SU-DHL-6 (cell line): ENCODE measurements around the gene FZD10.

Experiments used
- H2AFZ ChIP-seq: fragments of 200-600 bp; sonication (generic); 2 replicates; pipeline ENCODE4 v1.6.1; 2014; ENCODE audit warnings: low read depth, mild to moderate bottlenecking, moderate library complexity, mixed read lengths, antibody characterized with exemption, low read length; ENCODE audit not compliant: severe bottlenecking
- H3F3A ChIP-seq: fragments of 200-600 bp; shearing (Covaris generic); 2 replicates; pipeline ENCODE4 v1.6.0; 2016; ENCODE audit warnings: antibody characterized with exemption, mild to moderate bottlenecking; ENCODE audit not compliant: insufficient read depth
- H3K27ac ChIP-seq: fragments of 200-600 bp; sonication (generic); 2 replicates; pipeline ENCODE4 v1.5.1; 2016; ENCODE audit warnings: low read depth, mild to moderate bottlenecking, low read length, moderate library complexity, mixed read lengths
- H3K27me3 ChIP-seq: fragments of 200-600 bp; sonication (generic), shearing (Covaris generic); 2 replicates; pipeline ENCODE4 v1.6.0; 2014; ENCODE audit warnings: mild to moderate bottlenecking, low read length
- H3K36me3 ChIP-seq: fragments of 200-600 bp; sonication (generic); 2 replicates; pipeline ENCODE4 v1.6.1; 2014; ENCODE audit warnings: mild to moderate bottlenecking, low read length, mixed read lengths
- H3K4me2 ChIP-seq: fragments of 300-600, 200-600 bp; shearing (Covaris generic), sonication (generic); 2 replicates; pipeline ENCODE4 v1.6.0; 2014; ENCODE audit warnings: low read length, low read depth, mild to moderate bottlenecking; ENCODE audit not compliant: poor library complexity, severe bottlenecking
- H3K4me3 ChIP-seq: fragments of 200-600 bp; sonication (generic); 2 replicates; pipeline ENCODE4 v1.5.1; 2014; ENCODE audit warnings: antibody characterized with exemption, low read length, mild to moderate bottlenecking, mixed read lengths; ENCODE audit not compliant: insufficient read depth, poor library complexity, severe bottlenecking
- H3K79me2 ChIP-seq: fragments of 200-600 bp; sonication (generic); 2 replicates; pipeline ENCODE4 v1.6.1; 2014; ENCODE audit warnings: mild to moderate bottlenecking, low read length, moderate library complexity; ENCODE audit not compliant: insufficient read depth
- H3K9ac ChIP-seq: fragments of 200-600 bp; sonication (generic); 2 replicates; pipeline ENCODE4 v1.7.0; 2014; ENCODE audit warnings: mild to moderate bottlenecking, low read length
- H3K9me2 ChIP-seq: fragments of 200-600 bp; sonication (generic); replicated peaks from 2 replicates; pipeline ENCODE4 v1.6.1; 2014; ENCODE audit warnings: low read length; ENCODE audit not compliant: insufficient read depth
- H3K9me3 ChIP-seq: fragments of 200-600 bp; sonication (generic); 2 replicates; pipeline ENCODE4 v1.6.1; 2014; ENCODE audit warnings: low read length, mixed read lengths; ENCODE audit not compliant: insufficient read depth
- H4K20me1 ChIP-seq: fragments of 200-600 bp; sonication (generic); 2 replicates; pipeline ENCODE4 v1.6.1; 2014; ENCODE audit warnings: low read depth, mild to moderate bottlenecking, antibody characterized with exemption, low read length, moderate library complexity, mixed read lengths
- CTCF ChIP-seq: fragments of 200-600 bp; sonication (generic); IDR thresholded peaks from one replicate; pipeline ENCODE4 v1.5.1; 2017; ENCODE audit warnings: antibody characterized with exemption, mild to moderate bottlenecking, low read length, moderate library complexity; ENCODE audit not compliant: insufficient read depth, poor library complexity, severe bottlenecking
- EZH2phosphoT487 ChIP-seq: fragments of 200-600 bp; sonication (generic), shearing (Covaris generic); conservative IDR thresholded peaks from 2 replicates; pipeline ENCODE4 v1.6.1; 2018; ENCODE audit warnings: mild to moderate bottlenecking, antibody characterized with exemption, low read length, moderate library complexity, mixed read lengths

FZD10 gene

GRCh38 chr12:130166306-130166705 is 4.0 kb downstream of the FZD10 start:
- Histone ChIP-seq H3K9ac (no peak overlapping the region), H3K4me2 (no peak overlapping the region), H2AFZ (no peak overlapping the region), H3K4me3 (no peak overlapping the region), H3K27ac (no peak overlapping the region), H3K9me3 (no peaks in the 10 kb centered on the region), H3K9me2 (no peaks in the 10 kb centered on the region), H3F3A (no peaks in the 10 kb centered on the region), H3K27me3 (no peaks in the 10 kb centered on the region), H4K20me1 (no peaks in the 10 kb centered on the region), H3K79me2 (no peaks in the 10 kb centered on the region), H3K36me3 (no peaks in the 10 kb centered on the region)
- no peak for TF ChIP-seq EZH2phosphoT487
- TF ChIP-seq CTCF, result no peak

- H3K27me3 ChIP-seq, result no peaks in the 10 kb centered on the region
- no peaks in the 10 kb centered on the region for H3K9me3 ChIP-seq
- H3K36me3 ChIP-seq, result no peaks in the 10 kb centered on the region
- H4K20me1 ChIP-seq, result no peaks in the 10 kb centered on the region
- no peaks in the 10 kb centered on the region for H3K79me2 ChIP-seq
- no peak overlapping the region for H3K4me3 ChIP-seq
- no peak overlapping the region for H3K4me2 ChIP-seq
- no peaks in the 10 kb centered on the region for H3K9me2 ChIP-seq
- H3F3A ChIP-seq, result no peaks in the 10 kb centered on the region
- TF ChIP-seq CTCF (no peak), EZH2phosphoT487 (no peak)
- no peak overlapping the region for H3K27ac ChIP-seq
- no peak overlapping the region for H2AFZ ChIP-seq
- H3K9ac ChIP-seq, result no peak overlapping the region
These were observed 5.3 kb downstream of the FZD10 start for GRCh38 chr12:130167537-130167936.

- Histone ChIP-seq H3K9ac (no peak overlapping the region), H3K36me3 (no peaks in the 10 kb centered on the region), H3K4me2 (no peak overlapping the region), H3K27ac (no peak overlapping the region), H3K79me2 (no peaks in the 10 kb centered on the region), H2AFZ (no peak overlapping the region), H3K27me3 (no peaks in the 10 kb centered on the region), H3F3A (no peaks in the 10 kb centered on the region), H3K9me2 (no peaks in the 10 kb centered on the region), H4K20me1 (no peaks in the 10 kb centered on the region), H3K4me3 (no peak overlapping the region), H3K9me3 (no peaks in the 10 kb centered on the region)
- TF ChIP-seq CTCF, result no peak
- no peak for TF ChIP-seq EZH2phosphoT487
These were observed 7.0 kb downstream of the FZD10 start for GRCh38 chr12:130169256-130169655.

GRCh38 chr12:130169924-130170323 is 7.7 kb downstream of the FZD10 start:
- Histone ChIP-seq H3K4me3 (no peak overlapping the region), H3K36me3 (no peaks in the 10 kb centered on the region), H3K79me2 (no peaks in the 10 kb centered on the region), H3K4me2 (no peak overlapping the region), H2AFZ (no peak overlapping the region), H3F3A (no peaks in the 10 kb centered on the region), H3K9me3 (no peaks in the 10 kb centered on the region), H3K27me3 (no peaks in the 10 kb centered on the region), H3K9ac (no peak overlapping the region), H3K9me2 (no peaks in the 10 kb centered on the region), H3K27ac (no peak overlapping the region), H4K20me1 (no peaks in the 10 kb centered on the region)
- TF ChIP-seq CTCF, result no peak
- TF ChIP-seq EZH2phosphoT487, result no peak
